CD14-positive monocyte (primary cell): ENCODE results near the gene PRL. TPM values are rescaled to one million over a fixed set of nuclear protein-coding genes. Genes with fewer than 3 reads are reported as not detected.

Source experiments
- DNase-seq, 3 donors: peaks; one replicate each; pipeline ENCODE4 v3.0.0-alpha.2; 2011 to 2022
- H2AFZ ChIP-seq: 2 replicates; pipeline ENCODE4 v1.6.0; 2012; ENCODE audit warnings: mild to moderate bottlenecking, low read depth, low read length, inconsistent platforms; ENCODE audit not compliant: insufficient read depth, poor library complexity, severe bottlenecking
- H3K27ac ChIP-seq, 2 donors: 1 replicate in 1 of 2; 2 replicates in 1 of 2; pipeline ENCODE4 v1.5.1; 2012 to 2013; ENCODE audit warnings: low read length in 2 of 2, control low read depth in 1 of 2, inconsistent platforms in 1 of 2, low read depth in 1 of 2, mild to moderate bottlenecking in 1 of 2
- H3K27me3 ChIP-seq, 2 donors: one replicate each; pipeline versions ENCODE4 v1.6.0 to v1.6.1; 2011 to 2013; ENCODE audit warnings: low read length in 2 of 2; ENCODE audit not compliant: control insufficient read depth in 2 of 2, insufficient read depth in 2 of 2
- H3K36me3 ChIP-seq, 2 donors: replicated peaks in 1 of 2; 1 replicate in 1 of 2; 2 replicates in 1 of 2; pipeline versions ENCODE4 v1.5.1 to v1.6.1; 2012 to 2013; ENCODE audit warnings: low read length in 2 of 2, control low read depth in 1 of 2, inconsistent platforms in 1 of 2, mild to moderate bottlenecking in 1 of 2; ENCODE audit not compliant: insufficient read depth in 2 of 2, control insufficient read depth in 1 of 2
- H3K4me1 ChIP-seq, 2 donors: 1 replicate in 1 of 2; 2 replicates in 1 of 2; pipeline versions ENCODE4 v1.5.1 to v1.6.1; 2012 to 2013; ENCODE audit warnings: low read length in 2 of 2, control low read depth in 1 of 2, inconsistent platforms in 1 of 2, mild to moderate bottlenecking in 1 of 2, moderate library complexity in 1 of 2; ENCODE audit not compliant: insufficient read depth in 2 of 2, control insufficient read depth in 1 of 2
- H3K4me2 ChIP-seq: replicated peaks from 2 replicates; pipeline ENCODE3; 2012; ENCODE audit warnings: low read length, moderate library complexity, mild to moderate bottlenecking; ENCODE audit not compliant: poor library complexity, severe bottlenecking; ENCODE audit errors: extremely low read depth
- H3K4me3 ChIP-seq, 3 experiments: fragments of 200-600 bp in 1 of 3; sonication (generic) in 1 of 3; replicated peaks in 1 of 3; 1 replicate in 2 of 3; 2 replicates in 1 of 3; pipeline ENCODE4 v1.5.1; 2011 to 2013; ENCODE audit warnings: low read length in 3 of 3, mild to moderate bottlenecking in 3 of 3, control low read depth in 2 of 3, low read depth in 2 of 3, inconsistent platforms in 1 of 3, moderate library complexity in 1 of 3
- H3K79me2 ChIP-seq: 2 replicates; pipeline ENCODE4 v1.6.0; 2012; ENCODE audit warnings: mild to moderate bottlenecking, control low read depth, inconsistent platforms, low read length, moderate library complexity; ENCODE audit not compliant: insufficient read depth
- H3K9ac ChIP-seq: 2 replicates; pipeline ENCODE4 v1.6.0; 2017; ENCODE audit warnings: low read length, mild to moderate bottlenecking; ENCODE audit not compliant: insufficient read depth, poor library complexity, severe bottlenecking
- H3K9me3 ChIP-seq, 2 donors: replicated peaks in 1 of 2; 1 replicate in 1 of 2; 2 replicates in 1 of 2; pipeline versions ENCODE4 v1.5.1 to v1.6.1; 2012 to 2013; ENCODE audit warnings: low read length in 2 of 2, control low read depth in 1 of 2; ENCODE audit not compliant: control insufficient read depth in 1 of 2, insufficient read depth in 1 of 2
- H4K20me1 ChIP-seq: 2 replicates; pipeline ENCODE4 v1.6.0; 2012; ENCODE audit warnings: mild to moderate bottlenecking, low read length, control low read depth, moderate library complexity; ENCODE audit not compliant: insufficient read depth
- H3K27ac Mint-ChIP-seq, 7 donors: one replicate each; pipeline ENCODE4 v1.8.0; 2020; ENCODE audit warnings: mild to moderate bottlenecking in 7 of 7, mixed read lengths in 7 of 7, moderate library complexity in 6 of 7, inconsistent platforms in 2 of 7
- H3K27me3 Mint-ChIP-seq, 3 donors: one replicate each; pipeline ENCODE4 v1.8.0; 2021 to 2022; ENCODE audit warnings: low read depth in 3 of 3, mild to moderate bottlenecking in 3 of 3, mixed read lengths in 3 of 3, moderate library complexity in 3 of 3, inconsistent platforms in 1 of 3
- H3K36me3 Mint-ChIP-seq, 2 donors: one replicate each; pipeline ENCODE4 v1.8.0; 2020; ENCODE audit warnings: mixed read lengths in 2 of 2, inconsistent platforms in 1 of 2, mild to moderate bottlenecking in 1 of 2
- H3K4me1 Mint-ChIP-seq: one replicate; pipeline ENCODE4 v1.8.0; 2020; ENCODE audit warnings: mild to moderate bottlenecking, mixed read lengths
- H3K4me3 Mint-ChIP-seq, 2 donors: one replicate each; pipeline ENCODE4 v1.8.0; 2020; ENCODE audit warnings: mild to moderate bottlenecking in 2 of 2, mixed read lengths in 2 of 2, moderate library complexity in 1 of 2
- H3K9me3 Mint-ChIP-seq, 7 donors: one replicate each; pipeline ENCODE4 v1.8.0; 2020 to 2022; ENCODE audit warnings: mixed read lengths in 7 of 7, mild to moderate bottlenecking in 6 of 7, moderate library complexity in 6 of 7, inconsistent platforms in 2 of 7
- WGBS: methylation state at CpG from one replicate; pipeline ENCODE4 v1.1.5; 2013; ENCODE audit warnings: missing lambda C conversion rate; ENCODE audit not compliant: insufficient coverage; 5-methylcytosine and 5-hydroxymethylcytosine counted together
- intact Hi-C, 2 donors: fragments of 100-400 bp; cut with micrococcal nuclease; formaldehyde crosslinking; loops; one replicate each; pipeline versions ENCODE4 v1.15.0 to v1.15.1; 2023
- polyA plus RNA-seq, 3 donors: library from polyadenylated mRNA; depleted of rRNA in 1 of 3; unstranded in 2 of 3; stranded (reverse) in 1 of 3; fragments of 300-500 nt in 2 of 3; fragments of >200 nt in 1 of 3; fragmentation: Illumina TruSeq in 2 of 3; gene quantifications; 1 replicate in 2 of 3; 2 replicates in 1 of 3; pipeline ENCODE4 v1.2.3, GENCODE V29; 2012 to 2021
- TF ChIP-seq, protein P1 (sequence below): fragments of 200-600 bp; IDR thresholded peaks from one replicate; pipeline ENCODE4 v1.8.0; 2022; ENCODE audit warnings: antibody characterized with exemption, mild to moderate bottlenecking

PRL gene
- polyA plus RNA-seq, 3 donors = 0.13 to 0.42 TPM; not detected in 1

DNA sequence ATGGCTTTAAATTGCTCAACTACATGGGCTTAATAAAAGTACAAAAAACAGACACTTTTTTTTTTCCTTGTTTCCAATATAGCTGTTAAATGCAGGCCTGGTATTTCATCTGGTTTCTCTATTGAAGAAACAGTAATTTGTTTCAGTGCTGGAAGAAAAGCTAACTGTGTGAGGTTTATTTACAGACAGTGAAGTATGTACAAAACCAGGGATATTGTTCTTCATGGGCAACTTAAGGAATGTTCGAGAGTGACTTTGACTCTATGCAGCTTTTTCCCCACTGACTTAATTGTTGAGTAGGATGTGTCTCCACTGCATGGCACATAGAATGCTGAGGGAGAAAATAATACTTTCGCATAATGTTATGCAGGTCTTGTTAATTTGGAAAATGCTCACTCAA is 31.0 kb upstream of the PRL start:
- TF ChIP-seq, protein P1, sequence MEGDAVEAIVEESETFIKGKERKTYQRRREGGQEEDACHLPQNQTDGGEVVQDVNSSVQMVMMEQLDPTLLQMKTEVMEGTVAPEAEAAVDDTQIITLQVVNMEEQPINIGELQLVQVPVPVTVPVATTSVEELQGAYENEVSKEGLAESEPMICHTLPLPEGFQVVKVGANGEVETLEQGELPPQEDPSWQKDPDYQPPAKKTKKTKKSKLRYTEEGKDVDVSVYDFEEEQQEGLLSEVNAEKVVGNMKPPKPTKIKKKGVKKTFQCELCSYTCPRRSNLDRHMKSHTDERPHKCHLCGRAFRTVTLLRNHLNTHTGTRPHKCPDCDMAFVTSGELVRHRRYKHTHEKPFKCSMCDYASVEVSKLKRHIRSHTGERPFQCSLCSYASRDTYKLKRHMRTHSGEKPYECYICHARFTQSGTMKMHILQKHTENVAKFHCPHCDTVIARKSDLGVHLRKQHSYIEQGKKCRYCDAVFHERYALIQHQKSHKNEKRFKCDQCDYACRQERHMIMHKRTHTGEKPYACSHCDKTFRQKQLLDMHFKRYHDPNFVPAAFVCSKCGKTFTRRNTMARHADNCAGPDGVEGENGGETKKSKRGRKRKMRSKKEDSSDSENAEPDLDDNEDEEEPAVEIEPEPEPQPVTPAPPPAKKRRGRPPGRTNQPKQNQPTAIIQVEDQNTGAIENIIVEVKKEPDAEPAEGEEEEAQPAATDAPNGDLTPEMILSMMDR = no peak
- intact Hi-C loops = no loop called here
- H3K4me1 Mint-ChIP-seq = no peaks in the 10 kb centered on the region

DNA sequence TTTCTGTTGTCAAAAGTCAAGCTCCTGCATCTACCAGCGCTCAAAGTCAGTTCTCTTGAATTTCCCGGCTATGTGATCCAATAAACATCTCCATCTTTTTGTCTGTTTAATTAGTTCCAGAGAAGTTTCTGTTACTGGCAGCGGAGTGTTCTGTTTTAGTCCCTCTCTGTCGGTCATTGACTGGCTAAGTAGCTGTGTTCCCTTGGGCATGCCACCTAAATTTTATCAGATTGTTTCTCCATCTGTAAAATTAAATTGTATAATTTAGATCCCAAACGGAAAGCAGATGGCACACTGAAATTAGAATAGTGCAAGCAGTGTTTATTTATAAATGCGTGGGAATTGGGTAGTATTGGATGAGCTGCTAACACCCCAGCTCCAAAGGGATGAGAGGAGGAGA is 29.7 kb upstream of the PRL start:
- Histone ChIP-seq H3K27me3 (no peaks in the 10 kb centered on the region), H3K79me2 (no peaks in the 10 kb centered on the region), H3K4me1 (no peaks in the 10 kb centered on the region), H3K36me3 (no peaks in the 10 kb centered on the region), H3K9ac (no peak overlapping the region), H3K9me3 (peaks cover 0 to 9% of the 10 kb centered on the region in 2 donors), H2AFZ (no peak overlapping the region), H4K20me1 (no peaks in the 10 kb centered on the region), H3K4me2 (no peak overlapping the region), H3K4me3 (no peak overlapping the region), H3K27ac (no peak overlapping the region)
- H3K4me1 Mint-ChIP-seq = no peaks in the 10 kb centered on the region
- DNase-seq = no peak
- WGBS = 100% methylated on average over 1 of the region's 6 CpGs
- H3K4me3 Mint-ChIP-seq = no peak overlapping the region
- no peaks in the 10 kb centered on the region for H3K36me3 Mint-ChIP-seq
- H3K27me3 Mint-ChIP-seq = peaks cover 0 to 2% (median 0%) of the 10 kb centered on the region in 3 donors
- peaks cover 4 to 18% (median 7%) of the 10 kb centered on the region in 7 donors for H3K9me3 Mint-ChIP-seq
- intact Hi-C loops = no loop called here
- H3K27ac Mint-ChIP-seq = no peak overlapping the region
- TF ChIP-seq, protein P1 = no peak

More for the DNA sequence above, 31.0 kb upstream of the PRL start:
- H3K27ac ChIP-seq = no peak overlapping the region
- Mint-ChIP-seq H3K27ac (no peak overlapping the region), H3K4me3 (no peak overlapping the region), H3K9me3 (peaks cover 4 to 19% (median 7%) of the 10 kb centered on the region in 7 donors), H3K27me3 (peaks cover 0 to 2% (median 0%) of the 10 kb centered on the region in 3 donors), H3K36me3 (no peaks in the 10 kb centered on the region)
- no peaks in the 10 kb centered on the region for H3K36me3 ChIP-seq
- peaks cover 0 to 9% of the 10 kb centered on the region in 2 donors for H3K9me3 ChIP-seq
- H3K4me2 ChIP-seq = no peak overlapping the region
- H3K79me2 ChIP-seq = no peaks in the 10 kb centered on the region
- H3K4me3 ChIP-seq = no peak overlapping the region
- DNase-seq = no peak
- H4K20me1 ChIP-seq = no peaks in the 10 kb centered on the region
- 100% methylated on average over 1 of the region's 2 CpGs for WGBS
- H3K9ac ChIP-seq = no peak overlapping the region
- H3K4me1 ChIP-seq = no peaks in the 10 kb centered on the region
- H2AFZ ChIP-seq = no peak overlapping the region
- H3K27me3 ChIP-seq = no peaks in the 10 kb centered on the region
